ENCODE measurements around the gene SLC31A1. TPM values are rescaled to one million over a fixed set of nuclear protein-coding genes. Genes with fewer than 3 reads are reported as not detected.
A peak's percentile ranks its signal among the peaks of the same experiment; 100 is the strongest.
"Not testable (repeated sequence)": the region's sequence is repeated elsewhere in the genome, so short reads cannot be mapped to it uniquely, and the experiment has no call there.

Gene SLC31A1
- polyA plus RNA-seq, 1 donor from 2014 or later, result 1.9 TPM

GRCh38 chr9:113205432-113205831 is 15.9 kb upstream of the SLC31A1 start:
- H3K27me3 Mint-ChIP-seq, result no peaks in the 10 kb centered on the region
- H3K36me3 Mint-ChIP-seq, result peaks cover 13% of the 10 kb centered on the region
- H3K4me1 Mint-ChIP-seq, result peaks cover 6 to 9% (median 8%) of the 10 kb centered on the region in 3 donors
- no peak overlapping the region for H3K27ac Mint-ChIP-seq
- no peaks in the 10 kb centered on the region for H3K9me3 Mint-ChIP-seq
- H3K4me3 Mint-ChIP-seq, result no peak overlapping the region

GRCh38 chr9:113205861-113206260 is 15.5 kb upstream of the SLC31A1 start:
- no peak overlapping the region for H3K4me3 Mint-ChIP-seq
- H3K9me3 Mint-ChIP-seq, result no peaks in the 10 kb centered on the region
- no peak overlapping the region for H3K27ac Mint-ChIP-seq
- peaks cover 6 to 10% (median 8%) of the 10 kb centered on the region in 3 donors for H3K4me1 Mint-ChIP-seq
- H3K27me3 Mint-ChIP-seq, result no peaks in the 10 kb centered on the region
- H3K36me3 Mint-ChIP-seq, result peaks cover 13% of the 10 kb centered on the region

- H3K9me3 Mint-ChIP-seq, result no peaks in the 10 kb centered on the region
- no peaks in the 10 kb centered on the region for H3K27me3 Mint-ChIP-seq
- no peak overlapping the region for H3K4me3 Mint-ChIP-seq
- peaks cover 15 to 25% (median 17%) of the 10 kb centered on the region in 3 donors for H3K4me1 Mint-ChIP-seq
- H3K27ac Mint-ChIP-seq, result no peak overlapping the region
- no peaks in the 10 kb centered on the region for H3K36me3 Mint-ChIP-seq
These were observed 10.5 kb upstream of the SLC31A1 start for GRCh38 chr9:113210815-113211214.

- Mint-ChIP-seq H3K9me3 (no peaks in the 10 kb centered on the region), H3K36me3 (no peaks in the 10 kb centered on the region), H3K27ac (no peak overlapping the region), H3K27me3 (no peaks in the 10 kb centered on the region), H3K4me1 (peaks cover 26 to 40% (median 30%) of the 10 kb centered on the region in 3 donors), H3K4me3 (no peak overlapping the region)
These were observed 6.2 kb upstream of the SLC31A1 start for GRCh38 chr9:113215132-113215531.

GRCh38 chr9:113216406-113216805 is 4.9 kb upstream of the SLC31A1 start:
- H3K27me3 Mint-ChIP-seq, result no peaks in the 10 kb centered on the region
- H3K27ac Mint-ChIP-seq, result no peak overlapping the region
- no peaks in the 10 kb centered on the region for H3K36me3 Mint-ChIP-seq
- no peaks in the 10 kb centered on the region for H3K9me3 Mint-ChIP-seq
- H3K4me3 Mint-ChIP-seq, result no peak overlapping the region
- H3K4me1 Mint-ChIP-seq, result peaks cover 27 to 44% (median 35%) of the 10 kb centered on the region in 3 donors

- H3K9me3 Mint-ChIP-seq, result no peaks in the 10 kb centered on the region
- H3K27me3 Mint-ChIP-seq, result no peaks in the 10 kb centered on the region
- H3K36me3 Mint-ChIP-seq, result no peaks in the 10 kb centered on the region
- H3K27ac Mint-ChIP-seq, result peak overlapping the region; percentile 88 to 97 (median 90)
- peak overlapping the region; percentile 81 to 99 (median 96) for H3K4me3 Mint-ChIP-seq
- peaks cover 28 to 43% (median 31%) of the 10 kb centered on the region in 3 donors for H3K4me1 Mint-ChIP-seq
These were observed 2.0 kb upstream of the SLC31A1 start for GRCh38 chr9:113219186-113219936.

GRCh38 chr9:113219969-113220368 is 1.4 kb upstream of the SLC31A1 start:
- Mint-ChIP-seq H3K9me3 (no peaks in the 10 kb centered on the region), H3K27ac (peak overlapping the region; percentile 88 to 97 (median 90)), H3K4me3 (peak overlapping the region; percentile 81 to 99 (median 96)), H3K4me1 (peaks cover 26 to 38% (median 27%) of the 10 kb centered on the region in 3 donors), H3K27me3 (no peaks in the 10 kb centered on the region), H3K36me3 (no peaks in the 10 kb centered on the region)

- H3K4me1 Mint-ChIP-seq, result peaks cover 24 to 35% (median 26%) of the 10 kb centered on the region in 3 donors
These were observed 809 bp upstream of the SLC31A1 start for GRCh38 chr9:113220467-113221002.

GRCh38 chr9:113221800-113222481 is 597 bp downstream of the SLC31A1 start:
- H3K36me3 Mint-ChIP-seq, result peaks cover 2% of the 10 kb centered on the region
- peak overlapping the region; percentile 80 to 92 (median 90) for H3K27ac Mint-ChIP-seq
- no peaks in the 10 kb centered on the region for H3K9me3 Mint-ChIP-seq
- no peaks in the 10 kb centered on the region for H3K27me3 Mint-ChIP-seq
- H3K4me1 Mint-ChIP-seq, result peaks cover 24 to 32% (median 27%) of the 10 kb centered on the region in 3 donors
- peak overlapping the region; percentile 81 to 99 (median 96) for H3K4me3 Mint-ChIP-seq

More at GRCh38 chr9:113220467-113221002, 809 bp upstream of the SLC31A1 start:
- Mint-ChIP-seq H3K4me3 (peak overlapping the region; percentile 81 to 99 (median 96)), H3K27me3 (no peaks in the 10 kb centered on the region), H3K27ac (peak overlapping the region; percentile 88 to 97 (median 90)), H3K9me3 (no peaks in the 10 kb centered on the region), H3K36me3 (no peaks in the 10 kb centered on the region)

- H3K4me1 Mint-ChIP-seq, result peaks cover 24 to 32% (median 27%) of the 10 kb centered on the region in 3 donors
- no peaks in the 10 kb centered on the region for H3K27me3 Mint-ChIP-seq
- H3K9me3 Mint-ChIP-seq, result no peaks in the 10 kb centered on the region
- H3K36me3 Mint-ChIP-seq, result peaks cover 2% of the 10 kb centered on the region
- peak overlapping the region; percentile 80 to 92 (median 90) for H3K27ac Mint-ChIP-seq
- H3K4me3 Mint-ChIP-seq, result peak overlapping the region; percentile 81 to 99 (median 96)
These were observed 1.1 kb downstream of the SLC31A1 start for GRCh38 chr9:113222482-113222841.

GRCh38 chr9:113223963-113224362 is 2.6 kb downstream of the SLC31A1 start:
- H3K4me3 Mint-ChIP-seq, result peak overlapping the region in 1 of 4 donors; percentile 81
- H3K27me3 Mint-ChIP-seq, result no peaks in the 10 kb centered on the region
- H3K4me1 Mint-ChIP-seq, result peaks cover 17 to 26% (median 22%) of the 10 kb centered on the region in 3 donors
- H3K9me3 Mint-ChIP-seq, result no peaks in the 10 kb centered on the region
- peaks cover 2% of the 10 kb centered on the region for H3K36me3 Mint-ChIP-seq
- H3K27ac Mint-ChIP-seq, result no peak overlapping the region

- Mint-ChIP-seq H3K36me3 (peaks cover 2% of the 10 kb centered on the region), H3K4me3 (no peak overlapping the region), H3K9me3 (no peaks in the 10 kb centered on the region), H3K4me1 (peaks cover 4 to 7% (median 5%) of the 10 kb centered on the region in 3 donors), H3K27me3 (no peaks in the 10 kb centered on the region), H3K27ac (no peak overlapping the region)
These were observed 6.1 kb downstream of the SLC31A1 start for GRCh38 chr9:113227436-113227835.

GRCh38 chr9:113228130-113228665 is 6.9 kb downstream of the SLC31A1 start:
- peaks cover 2% of the 10 kb centered on the region for H3K36me3 Mint-ChIP-seq
- H3K4me3 Mint-ChIP-seq, result no peak overlapping the region
- no peaks in the 10 kb centered on the region for H3K9me3 Mint-ChIP-seq
- peaks cover 9 to 11% (median 9%) of the 10 kb centered on the region in 3 donors for H3K4me1 Mint-ChIP-seq
- H3K27me3 Mint-ChIP-seq, result no peaks in the 10 kb centered on the region
- peak overlapping the region in 1 of 3 donors; percentile 39 for H3K27ac Mint-ChIP-seq

GRCh38 chr9:113231701-113232100 is 10.4 kb downstream of the SLC31A1 start:
- Mint-ChIP-seq H3K4me1 (peaks cover 15 to 24% (median 23%) of the 10 kb centered on the region in 3 donors), H3K9me3 (no peaks in the 10 kb centered on the region), H3K36me3 (peaks cover 2% of the 10 kb centered on the region), H3K4me3 (no peak overlapping the region), H3K27me3 (no peaks in the 10 kb centered on the region), H3K27ac (no peak overlapping the region)

GRCh38 chr9:113235701-113236255 is 14.4 kb downstream of the SLC31A1 start:
- not testable (repeated sequence) for H3K9me3 Mint-ChIP-seq, H3K27ac Mint-ChIP-seq, H3K36me3 Mint-ChIP-seq, H3K4me3 Mint-ChIP-seq, H3K27me3 Mint-ChIP-seq
- peaks cover 15 to 24% (median 21%) of the 10 kb centered on the region in 3 donors for H3K4me1 Mint-ChIP-seq
